ENCODE data around the gene LYPD3. TPM values are rescaled to one million over a fixed set of nuclear protein-coding genes. Genes with fewer than 3 reads are reported as not detected.

LYPD3 gene
- total RNA-seq, result not detected in 2 replicates

GRCh38 chr19:43465468-43466120, at the start of gene LYPD3:
LYPD3 (minus strand) TSS chr19:43465608; CDS start chr19:43465571, 37 bp downstream.

GRCh38 chr19:43504426-43505185, 39.2 kb upstream of the LYPD3 start, which contains the start of gene PHLDB3:
PHLDB3 (minus strand) TSS chr19:43504746; CDS start chr19:43504118, 628 bp downstream.

GRCh38 chr19:43414554-43414953, 50.9 kb downstream of the LYPD3 start, which contains the start of gene TEX101:
TEX101 (plus strand) TSS chr19:43414890; CDS start chr19:43415920, 1,030 bp downstream.

Other genes starting within 250 kb of the LYPD3 start
- gene PSG9, start 196.1 kb downstream of the LYPD3 start, total RNA-seq, result 0.09 TPM in 1 of 2 replicates, not detected in the other
- 0.09 and 0.19 TPM in 2 replicates for gene CD177, start 111.9 kb downstream of the LYPD3 start, total RNA-seq
- gene TEX101, start 50.7 kb downstream of the LYPD3 start, total RNA-seq, result not detected in 2 replicates
- gene PHLDB3, start 39.1 kb upstream of the LYPD3 start, total RNA-seq, result 10.2 and 12.3 TPM in 2 replicates
- 56.9 and 73.5 TPM in 2 replicates for gene ETHE1, start 61.6 kb upstream of the LYPD3 start, total RNA-seq
- 0.09 TPM in 1 of 2 replicates, not detected in the other for gene ZNF575, start 67.6 kb upstream of the LYPD3 start, total RNA-seq
- 15.5 and 20.8 TPM in 2 replicates for gene XRCC1, start 109.9 kb upstream of the LYPD3 start, total RNA-seq
- 0.18 and 0.85 TPM in 2 replicates for gene PINLYP, start 110.2 kb upstream of the LYPD3 start, total RNA-seq
- gene IRGQ, start 130.5 kb upstream of the LYPD3 start, total RNA-seq, result 23.5 and 29.6 TPM in 2 replicates
- gene ZNF576, start 131.0 kb upstream of the LYPD3 start, total RNA-seq, result 9.1 and 10.0 TPM in 2 replicates
- gene SRRM5, start 146.5 kb upstream of the LYPD3 start, total RNA-seq, result under 0.01 TPM in 1 of 2 replicates, not detected in the other
- gene ZNF428, start 154.0 kb upstream of the LYPD3 start, total RNA-seq, result 44.0 and 53.5 TPM in 2 replicates
- gene CADM4, start 174.2 kb upstream of the LYPD3 start, total RNA-seq, result 5.8 and 6.1 TPM in 2 replicates
- gene PLAUR, start 204.6 kb upstream of the LYPD3 start, total RNA-seq, result 51.5 and 69.5 TPM in 2 replicates